Left renal cortex interstitium (tissue), 4 donors: Measurements from ENCODE around the gene CLDN19. TPM values are rescaled to one million over a fixed set of nuclear protein-coding genes. Genes with fewer than 3 reads are reported as not detected.
"Not testable (repeated sequence)": the region's sequence is repeated elsewhere in the genome, so short reads cannot be mapped to it uniquely, and the experiment has no call there.

ENCODE experiments used
- DNase-seq, 4 donors: peaks; one replicate each; pipeline ENCODE4 v3.0.0-alpha.2; 2013; ENCODE audit warnings: low read depth in 4 of 4, low spot score in 2 of 4, missing footprints in 1 of 4
- polyA plus RNA-seq, 4 donors: library from polyadenylated mRNA; unstranded; fragments of 120-200 nt; gene quantifications; one replicate each; pipeline ENCODE4 v1.2.1, GENCODE V29; 2013; ENCODE audit not compliant: insufficient read length in 4 of 4

CLDN19 gene
- polyA plus RNA-seq, 4 donors = 86.6 to 121 (median 92.5) TPM

DNA sequence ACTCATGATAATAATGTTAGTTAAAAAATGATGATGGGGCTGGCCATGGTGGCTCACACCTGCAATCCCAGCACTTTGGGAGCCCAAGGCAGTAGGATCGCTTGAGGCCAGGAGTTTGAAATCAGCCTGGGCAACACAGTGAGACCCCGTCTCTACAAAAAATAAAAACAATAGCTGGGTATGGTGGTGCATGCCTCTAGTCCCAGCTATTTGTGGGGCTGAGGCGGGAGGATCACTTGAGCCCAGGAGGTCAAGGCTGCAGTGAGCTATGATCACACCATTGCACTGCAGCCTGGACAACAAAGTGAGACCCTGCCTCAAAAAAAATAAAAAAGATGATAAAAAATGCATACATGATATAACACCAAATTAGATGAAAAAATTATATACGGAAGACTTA, 21.5 kb upstream of the CLDN19 start:
- DNase-seq = no peak

DNA sequence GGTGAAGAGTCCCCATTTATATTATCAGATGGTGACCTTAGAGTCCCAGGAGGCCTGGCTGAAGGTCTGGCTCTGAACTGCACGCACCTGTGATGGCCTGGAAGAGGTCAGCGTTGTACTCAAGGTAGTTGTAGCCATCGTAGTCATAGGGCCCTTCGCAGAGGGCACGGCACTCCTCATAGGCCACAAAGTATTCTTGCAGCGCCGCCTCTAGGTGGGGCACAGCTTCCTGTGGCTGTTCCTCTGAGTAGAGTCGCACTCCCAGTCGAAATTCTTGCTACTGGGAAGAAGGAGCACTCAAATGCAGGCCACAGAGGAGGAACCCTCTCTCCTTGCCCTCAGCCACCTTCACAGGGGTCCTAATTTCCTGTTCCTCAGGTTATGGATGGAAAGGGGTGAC, 19.1 kb upstream of the CLDN19 start:
- no peak for DNase-seq

DNA sequence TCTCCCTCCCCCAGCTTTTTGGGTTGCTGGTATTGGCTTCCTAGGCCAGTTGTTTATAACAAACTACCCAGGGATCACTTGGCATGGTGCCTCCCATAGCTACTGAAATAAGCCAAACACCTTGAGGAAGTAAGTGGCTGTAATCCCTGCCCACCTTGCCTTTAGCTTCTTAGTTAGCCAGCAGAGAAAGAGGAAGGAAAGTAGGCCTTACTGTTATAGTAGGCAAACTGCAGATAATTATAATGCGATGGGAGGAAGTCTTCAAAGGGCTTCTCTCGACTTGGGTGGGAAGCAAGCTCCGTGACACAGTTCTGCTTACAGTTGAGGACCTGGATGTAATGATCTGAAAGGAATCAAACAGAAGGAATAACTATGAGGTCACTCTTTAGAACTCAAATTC, 18.6 kb upstream of the CLDN19 start:
- no peak for DNase-seq

DNA sequence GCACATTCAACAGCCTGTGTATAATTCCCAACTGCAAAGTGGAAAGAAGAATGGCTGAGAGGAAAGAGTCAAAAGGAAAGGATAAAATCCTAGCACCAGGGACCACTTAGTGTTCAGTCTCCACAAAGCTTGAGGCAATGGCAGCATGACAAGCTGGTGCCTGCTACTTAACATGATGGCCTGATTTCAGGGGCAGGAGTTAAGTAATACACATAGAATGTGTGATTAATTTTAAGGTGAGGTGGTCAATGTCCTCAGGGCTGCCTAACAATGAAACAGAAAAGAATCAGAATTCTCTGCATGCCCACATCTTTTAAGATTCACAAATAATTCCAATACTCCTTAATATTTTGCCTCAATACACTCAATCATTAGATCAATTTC, 17.8 kb upstream of the CLDN19 start:
- DNase-seq = no peak

DNA sequence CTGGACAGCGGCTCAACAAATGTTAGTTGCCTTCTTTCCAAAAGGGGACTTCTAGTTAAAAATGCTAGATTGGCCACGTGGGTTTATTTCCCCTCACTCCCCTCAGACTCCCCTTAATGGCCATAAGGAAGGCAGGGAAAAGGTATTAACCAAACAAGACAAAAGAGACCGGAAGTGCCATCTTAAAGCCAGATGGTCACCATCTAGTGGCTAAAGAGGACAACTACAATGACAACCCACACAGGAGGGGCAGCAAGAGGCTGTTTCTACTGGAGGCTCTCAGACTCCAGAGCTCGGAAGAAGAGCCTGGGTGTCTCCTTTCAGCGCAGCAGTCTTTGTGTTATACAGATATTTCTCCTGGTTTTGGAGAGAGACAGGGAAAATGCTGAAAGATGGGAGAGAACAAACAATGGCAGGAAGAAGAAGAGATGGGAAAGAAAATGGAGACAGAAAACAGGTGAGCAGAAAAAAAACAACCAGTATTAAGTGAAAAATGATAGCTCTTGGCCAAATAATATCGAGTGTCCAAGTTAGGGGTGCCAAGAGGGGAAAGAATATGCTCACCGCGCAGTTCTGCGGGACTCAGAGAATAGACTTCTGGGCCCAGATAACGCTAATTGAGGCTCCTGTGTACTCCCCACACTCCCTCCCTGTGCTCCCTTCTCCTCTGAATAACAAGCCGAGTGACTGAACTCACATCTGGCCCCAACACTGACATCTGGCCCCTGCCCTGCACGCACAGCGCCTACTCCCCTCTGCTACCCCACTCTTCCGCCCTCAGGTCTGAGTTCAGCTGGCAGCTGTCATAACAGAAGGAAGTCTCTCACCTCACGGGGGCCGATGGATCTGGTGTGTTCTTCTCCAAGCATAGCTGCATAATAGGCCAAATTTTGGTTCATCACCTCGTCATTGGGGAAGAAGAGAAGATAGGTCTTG, 17.2 kb upstream of the CLDN19 start:
- DNase-seq = no peak

DNA sequence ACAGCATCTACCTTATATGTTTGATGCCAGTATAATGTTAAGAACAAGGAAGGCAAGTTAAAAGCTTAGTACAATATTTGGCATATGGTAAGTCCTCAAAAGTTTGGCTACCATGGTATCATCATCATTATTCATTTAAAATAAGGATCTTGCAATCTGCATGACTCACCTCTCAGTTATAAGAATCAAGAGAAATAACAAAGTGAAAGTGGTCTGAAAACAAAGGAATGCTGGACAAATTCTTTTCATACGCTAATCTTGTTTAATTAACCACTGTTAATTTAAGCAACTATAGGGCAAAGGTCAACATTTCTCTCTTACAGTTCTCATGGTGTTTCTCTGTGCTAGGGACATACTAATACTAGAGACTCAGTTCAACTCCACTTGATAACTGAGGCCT, 13.0 kb upstream of the CLDN19 start:
- no peak for DNase-seq

DNA sequence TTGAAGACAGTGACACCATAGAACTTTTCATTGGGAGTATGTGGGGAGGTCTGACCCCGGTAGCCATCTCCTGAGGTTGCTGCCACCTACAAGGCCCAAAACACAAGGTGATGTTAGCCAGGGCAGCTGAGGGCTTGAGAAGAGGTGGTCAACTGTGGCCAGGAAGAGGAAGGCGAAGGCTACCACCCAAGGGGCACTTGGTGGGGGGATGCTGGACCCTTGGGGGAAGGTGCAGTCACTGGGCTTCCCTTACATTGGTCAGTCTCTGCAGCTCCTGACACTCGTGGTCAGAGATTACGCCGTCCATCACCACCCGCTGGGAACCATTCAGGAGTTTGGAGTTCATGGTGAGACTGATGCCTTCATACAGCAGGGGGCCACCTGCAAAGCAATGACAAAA, 12.2 kb upstream of the CLDN19 start:
- DNase-seq = no peak

DNA sequence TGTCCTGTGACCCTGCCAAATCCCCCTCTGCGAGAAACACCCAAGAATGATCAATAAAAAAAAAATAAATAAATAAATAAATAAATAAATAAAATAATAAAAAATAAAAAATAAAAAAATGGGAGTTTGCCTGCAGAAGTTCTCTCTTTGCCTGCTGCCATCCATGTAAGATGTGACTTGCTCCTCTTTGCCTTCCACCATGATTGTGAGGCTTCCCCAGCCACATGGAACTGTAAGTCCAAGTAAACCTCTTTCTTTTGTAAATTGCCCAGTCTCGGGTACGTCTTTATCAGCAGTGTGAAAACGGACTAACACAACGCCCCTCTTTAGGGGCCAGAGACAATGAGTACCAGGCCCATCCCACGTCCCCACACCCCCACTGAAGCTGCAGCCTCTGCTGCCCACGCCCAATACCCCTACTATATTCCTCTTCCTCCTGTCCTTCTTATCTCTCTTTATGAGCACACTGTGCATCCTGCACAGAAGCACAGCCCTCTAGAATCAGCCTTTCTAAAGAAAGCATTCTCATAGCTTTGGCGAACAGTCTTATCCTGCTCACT, 11.6 kb upstream of the CLDN19 start:
- DNase-seq = not testable (repeated sequence)

DNA sequence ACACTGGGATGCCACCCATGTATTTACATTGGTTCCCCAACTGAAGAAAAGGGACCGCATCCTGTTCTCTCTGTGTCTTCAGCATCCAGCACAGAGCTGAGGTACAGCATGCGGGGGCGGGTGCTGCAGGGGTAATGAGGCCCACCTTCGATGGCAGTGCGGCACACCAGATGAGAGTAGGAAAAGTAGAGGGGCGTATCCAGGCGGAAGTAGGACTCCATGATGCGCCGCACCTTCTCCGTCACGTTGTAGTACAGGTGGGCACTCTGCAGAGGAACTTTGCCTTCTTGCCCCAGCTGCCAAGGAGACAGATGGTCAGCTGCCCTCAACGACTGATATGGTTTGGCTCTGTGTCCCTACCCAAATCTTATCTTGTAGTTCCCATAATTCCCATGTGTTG, 10.0 kb upstream of the CLDN19 start:
- no peak for DNase-seq

DNA sequence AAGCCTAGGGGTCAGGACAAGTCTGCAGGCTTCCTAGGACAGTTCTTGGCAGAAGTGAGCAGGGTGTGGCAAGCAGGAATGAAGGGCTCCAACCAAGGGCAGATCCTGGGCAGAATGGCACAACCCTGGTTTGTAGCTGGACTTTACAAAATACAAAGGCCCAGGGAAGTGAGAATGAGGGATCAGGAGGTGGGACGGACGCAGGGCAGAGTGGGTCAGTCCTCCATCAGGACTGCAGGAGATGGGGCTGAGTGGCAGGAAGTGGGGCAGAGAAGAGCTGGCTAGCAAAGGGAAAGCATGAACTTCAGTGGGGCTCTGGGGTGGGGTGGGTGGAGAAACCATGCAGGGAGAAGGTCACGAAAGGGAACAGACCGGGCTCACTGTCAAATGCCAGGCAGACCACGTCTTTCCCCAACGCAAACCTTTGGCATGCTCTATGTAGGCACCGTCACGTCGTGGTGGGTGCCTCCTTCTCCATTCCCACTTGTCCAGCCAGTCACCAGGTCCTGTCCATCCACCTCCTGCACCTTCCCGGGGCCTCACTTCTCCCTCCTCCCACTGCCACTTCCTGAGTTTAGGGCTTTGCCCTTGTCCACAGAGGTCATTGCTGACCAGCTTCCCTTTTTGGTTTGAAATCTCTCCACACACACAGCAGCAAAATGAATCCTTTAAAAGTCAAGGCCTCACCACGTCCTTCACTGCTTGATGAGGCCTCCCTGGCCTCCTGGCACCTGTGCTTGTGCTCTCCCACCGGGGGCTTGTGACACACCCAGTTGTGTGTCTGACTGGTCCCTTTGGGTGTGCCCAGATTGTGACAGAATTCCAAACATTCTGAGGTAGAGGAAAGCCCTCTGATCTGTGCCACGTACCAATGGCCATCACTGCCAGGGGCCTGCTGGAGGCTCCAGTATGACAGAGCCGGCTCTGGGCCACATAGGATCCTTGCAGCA, 8.7 kb upstream of the CLDN19 start:
- DNase-seq = no peak

DNA sequence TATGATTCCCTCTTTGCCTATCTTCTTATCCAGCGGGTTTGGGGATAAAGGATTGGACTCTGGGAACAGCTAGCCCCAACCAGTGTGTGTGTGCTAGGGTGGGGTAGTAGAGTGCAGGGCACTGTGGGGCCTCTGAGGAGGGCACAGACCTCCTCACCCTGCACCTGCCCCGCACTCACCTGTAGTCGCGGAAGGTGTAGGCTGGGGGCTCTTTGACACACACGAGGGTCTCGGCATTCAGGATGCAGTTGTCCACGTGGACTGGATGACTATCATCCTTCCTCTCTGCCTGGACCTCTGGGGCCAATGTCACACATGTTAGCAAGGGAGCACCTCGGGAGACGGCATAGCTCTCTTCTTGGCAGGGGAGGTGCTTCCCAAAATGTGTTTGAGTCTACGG, 8.0 kb upstream of the CLDN19 start:
- no peak for DNase-seq

DNA sequence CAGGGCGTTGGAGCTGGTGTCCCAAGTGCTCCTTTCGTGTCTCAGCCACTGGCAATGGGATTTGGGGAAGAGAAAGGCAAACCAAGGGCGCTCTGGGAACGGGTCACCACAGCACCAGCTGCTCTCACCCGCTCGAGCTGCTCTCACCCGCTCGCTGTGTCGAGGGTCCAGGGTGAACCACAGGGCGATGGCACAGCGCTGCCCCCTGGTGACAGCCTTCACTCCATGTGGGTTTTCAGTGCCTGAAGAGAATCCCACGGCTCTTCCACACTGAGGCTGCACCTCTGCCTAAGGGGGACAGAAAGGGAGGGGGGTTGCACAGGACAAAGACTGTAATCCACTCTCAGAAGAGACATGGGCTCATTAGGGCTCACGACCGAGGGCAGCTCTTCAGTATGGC, 7.1 kb upstream of the CLDN19 start:
- DNase-seq = no peak

DNA sequence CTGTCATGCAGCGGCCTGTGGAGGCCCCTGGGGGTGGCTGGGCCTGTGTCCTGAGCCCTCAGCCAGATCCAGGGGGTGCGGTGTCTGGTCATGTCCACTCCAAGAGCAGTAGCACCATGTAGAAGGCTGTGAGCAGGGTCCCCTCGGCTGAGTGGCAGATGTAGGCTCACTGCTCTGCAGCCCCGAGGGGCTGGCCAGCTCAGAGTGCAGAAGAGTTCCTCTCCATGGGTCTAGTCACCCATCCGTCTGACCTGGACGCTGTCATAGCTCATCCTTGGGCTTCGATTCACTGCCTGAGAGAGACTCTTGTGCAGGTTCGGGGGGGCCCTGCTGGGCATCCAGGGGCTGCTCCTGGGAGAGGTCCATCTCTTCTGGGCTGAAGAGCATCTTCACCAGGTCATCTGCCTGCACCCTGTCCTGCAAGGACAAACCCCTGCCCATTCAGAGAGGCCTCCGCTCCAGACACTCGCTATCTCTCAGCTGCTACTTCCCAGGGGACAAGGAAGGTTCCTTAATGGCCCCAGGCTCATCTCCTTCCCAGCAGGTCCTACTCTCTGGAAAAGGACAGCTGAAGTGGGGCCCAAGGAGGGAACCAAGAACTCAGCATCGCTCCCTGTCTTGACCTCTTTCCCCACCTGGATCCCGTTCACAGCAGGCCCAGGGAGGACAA, 6.5 kb upstream of the CLDN19 start:
- no peak for DNase-seq

DNA sequence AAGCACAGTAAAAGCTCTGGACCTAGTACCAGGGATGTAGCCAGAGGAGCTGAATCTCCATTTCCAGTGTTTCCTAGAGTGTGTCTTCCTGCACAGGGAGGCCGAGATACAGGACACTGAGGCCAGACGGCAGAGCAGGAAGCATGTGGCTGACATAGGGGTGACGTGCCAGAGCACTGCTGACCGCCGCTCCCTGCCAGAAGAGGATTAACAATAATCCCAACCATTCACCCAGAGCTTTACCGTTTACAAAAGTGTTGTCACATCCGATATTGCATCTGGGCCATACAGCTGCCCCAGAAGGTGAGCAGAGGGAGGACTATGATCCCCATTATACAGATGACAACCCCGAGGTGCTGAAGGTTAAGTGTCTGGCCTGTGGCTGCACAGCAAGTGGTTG, 5.8 kb upstream of the CLDN19 start:
- DNase-seq = no peak

DNA sequence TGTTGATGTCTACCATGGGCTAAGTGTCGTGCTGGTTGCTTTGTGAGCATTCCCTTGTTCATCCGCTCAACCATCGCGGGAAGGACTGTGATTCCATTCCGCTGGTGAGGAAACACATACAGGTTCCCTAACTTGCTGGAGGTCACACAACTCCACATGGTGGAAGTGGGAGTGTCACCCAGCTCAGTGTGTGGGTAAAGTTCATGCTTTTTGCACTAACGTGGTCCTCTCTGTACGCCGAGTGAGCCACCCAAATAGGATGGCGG, 4.0 kb upstream of the CLDN19 start:
- no peak for DNase-seq

DNA sequence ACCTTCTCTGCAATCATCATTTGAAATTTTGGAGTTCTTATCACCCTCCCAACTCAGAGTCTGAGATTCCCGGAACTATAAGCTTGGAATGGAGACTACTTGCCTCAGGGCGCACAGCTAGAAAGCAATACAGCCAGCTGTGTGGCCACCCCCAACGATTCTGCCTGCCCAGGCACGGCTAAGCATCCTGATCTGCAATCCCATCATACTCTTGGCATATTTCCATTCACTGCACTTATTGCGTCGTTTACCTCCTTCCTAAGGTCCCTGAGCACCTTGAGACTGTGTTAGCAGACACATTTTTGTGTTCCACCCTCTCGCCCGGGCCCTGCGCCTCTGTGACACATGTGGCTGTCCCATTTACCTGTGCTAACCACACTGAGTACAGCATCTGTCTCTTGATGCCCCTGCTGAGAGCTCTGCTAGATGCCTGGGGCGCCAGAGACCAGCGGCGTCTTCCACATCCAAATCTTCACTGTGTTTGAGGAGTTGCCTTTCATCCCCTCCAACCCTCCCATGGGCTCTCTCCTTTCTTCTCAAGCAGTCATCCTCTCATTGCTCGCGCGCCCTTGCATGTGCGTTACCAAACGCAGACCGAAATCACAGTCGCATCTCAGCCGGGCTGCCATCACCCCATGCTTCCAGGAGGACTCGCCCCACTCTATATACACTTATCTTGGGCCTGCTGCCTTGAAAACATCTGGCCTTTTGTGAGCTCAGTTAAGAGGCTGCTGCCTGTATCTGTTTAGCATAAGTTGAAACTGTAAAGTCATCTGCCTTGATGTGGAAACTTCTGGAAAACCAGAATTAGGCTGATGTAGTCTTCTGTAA, 3.5 kb upstream of the CLDN19 start:
- DNase-seq = no peak

DNA sequence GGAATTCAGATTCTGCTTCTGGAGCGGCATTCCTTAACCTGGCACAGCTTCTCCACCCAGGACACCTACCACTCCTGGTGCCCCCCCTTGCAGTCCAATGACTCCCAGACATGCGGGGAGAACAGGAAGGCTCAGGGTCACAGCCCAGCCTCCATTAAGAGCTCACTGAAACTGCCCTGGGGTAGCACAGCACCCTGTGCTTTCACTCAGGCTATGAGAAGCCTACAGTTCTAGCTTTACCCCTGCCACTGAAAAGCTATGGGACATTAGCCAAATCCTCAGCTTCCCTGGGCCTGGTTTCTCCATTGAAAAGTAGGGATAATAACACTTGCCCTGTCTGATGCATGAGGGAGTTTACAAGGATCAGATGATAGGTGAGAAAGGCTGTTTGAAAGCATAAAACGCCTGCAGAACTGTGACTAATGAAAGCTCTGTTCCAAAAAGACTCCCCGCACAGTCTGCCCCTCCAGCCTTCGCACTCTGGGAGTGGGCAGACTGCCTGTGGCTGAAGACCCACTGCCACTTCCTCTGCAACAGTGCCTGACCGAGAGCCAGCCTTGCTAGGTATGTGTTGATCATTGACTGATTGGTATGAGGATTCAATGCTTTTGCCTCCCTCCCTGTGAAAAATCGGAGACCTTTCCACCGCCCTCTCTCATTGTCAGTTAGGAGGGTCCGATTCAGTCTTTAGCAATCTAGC, 2.7 kb upstream of the CLDN19 start:
- no peak for DNase-seq

DNA sequence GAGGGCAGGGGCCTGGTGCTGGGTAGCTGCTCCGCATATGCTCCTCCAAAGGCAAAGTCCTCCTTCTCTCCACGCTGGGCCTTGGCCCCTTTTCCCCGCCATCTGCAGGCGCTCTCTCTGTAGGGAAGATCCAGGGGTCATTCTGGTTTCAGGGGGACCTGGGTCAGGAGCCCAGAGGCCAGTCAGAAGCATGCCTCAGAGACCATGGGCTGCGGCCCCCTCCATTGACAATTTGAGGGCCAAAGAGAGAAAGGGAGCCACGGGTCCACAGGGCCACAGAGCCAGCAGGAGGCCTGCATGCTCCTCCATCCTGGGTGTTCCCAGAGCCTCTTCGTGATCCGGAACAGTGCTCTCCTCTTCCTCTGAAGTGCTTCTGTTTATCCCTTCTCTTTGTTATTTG, 2.1 kb upstream of the CLDN19 start:
- DNase-seq = no peak

DNA sequence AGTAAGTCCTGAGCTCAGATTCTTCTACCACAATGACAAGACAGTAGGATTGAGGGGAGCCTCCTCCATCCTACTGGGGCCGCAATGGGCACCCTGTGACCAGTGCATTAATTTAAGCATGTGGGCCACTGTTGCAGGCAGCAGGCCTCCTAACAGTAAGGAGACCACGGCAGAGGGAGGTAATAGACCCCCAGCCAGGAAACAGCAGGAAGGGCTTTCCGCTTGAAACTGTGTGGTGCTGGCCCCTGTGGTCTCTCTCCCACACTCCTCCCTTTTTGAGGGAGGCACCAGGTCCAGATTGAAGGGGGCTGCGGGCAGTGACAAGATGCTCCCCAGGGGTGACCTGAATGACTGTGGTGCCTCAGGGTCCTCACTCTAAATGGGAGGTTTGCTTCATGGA, 1.7 kb upstream of the CLDN19 start:
- no peak for DNase-seq
